ENCODE measurements around the gene NDUFB6. TPM values are rescaled to one million over a fixed set of nuclear protein-coding genes. Genes with fewer than 3 reads are reported as not detected.

The NDUFB6 gene
- total RNA-seq, 1 donor from 2014 or later, result 28.0 TPM

DNA sequence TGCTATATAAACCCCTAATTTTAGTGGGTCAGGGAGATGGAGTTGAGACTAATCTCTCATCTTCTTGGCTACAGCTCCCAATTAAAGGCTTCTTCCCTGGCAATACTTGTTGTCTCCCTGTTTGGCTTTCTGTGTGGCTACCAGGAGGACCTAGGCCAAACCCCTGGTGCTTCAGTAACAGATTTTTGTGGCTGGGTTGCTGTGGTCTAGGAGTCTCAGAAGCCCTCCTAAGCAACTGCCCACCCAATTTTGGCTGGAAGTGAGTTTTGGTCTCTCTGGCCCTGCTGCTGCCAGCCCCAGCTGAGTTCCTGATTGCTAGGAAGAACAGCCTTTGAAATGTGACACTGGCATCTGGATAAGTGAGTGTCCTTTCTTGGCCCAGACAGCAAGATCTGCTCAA is 56.7 kb downstream of the NDUFB6 start:
- no peak overlapping the region for H3K27ac ChIP-seq
- DNase-seq (ENCODE audit: extremely low spot score in 2 of 2), result no peak
- no peaks in the 10 kb centered on the region for H3K36me3 ChIP-seq
- intact Hi-C loops (cut with DNase I), result no loop called here
- no peaks in the 10 kb centered on the region for H3K4me1 ChIP-seq
- H3K4me3 ChIP-seq, result no peak overlapping the region
- H3K9me3 ChIP-seq, result no peaks in the 10 kb centered on the region
- H3K27me3 ChIP-seq, result no peaks in the 10 kb centered on the region
- no peak for TF ChIP-seq POLR2A (IDR thresholded peaks at IDR 0.05)
- TF ChIP-seq, protein P1, sequence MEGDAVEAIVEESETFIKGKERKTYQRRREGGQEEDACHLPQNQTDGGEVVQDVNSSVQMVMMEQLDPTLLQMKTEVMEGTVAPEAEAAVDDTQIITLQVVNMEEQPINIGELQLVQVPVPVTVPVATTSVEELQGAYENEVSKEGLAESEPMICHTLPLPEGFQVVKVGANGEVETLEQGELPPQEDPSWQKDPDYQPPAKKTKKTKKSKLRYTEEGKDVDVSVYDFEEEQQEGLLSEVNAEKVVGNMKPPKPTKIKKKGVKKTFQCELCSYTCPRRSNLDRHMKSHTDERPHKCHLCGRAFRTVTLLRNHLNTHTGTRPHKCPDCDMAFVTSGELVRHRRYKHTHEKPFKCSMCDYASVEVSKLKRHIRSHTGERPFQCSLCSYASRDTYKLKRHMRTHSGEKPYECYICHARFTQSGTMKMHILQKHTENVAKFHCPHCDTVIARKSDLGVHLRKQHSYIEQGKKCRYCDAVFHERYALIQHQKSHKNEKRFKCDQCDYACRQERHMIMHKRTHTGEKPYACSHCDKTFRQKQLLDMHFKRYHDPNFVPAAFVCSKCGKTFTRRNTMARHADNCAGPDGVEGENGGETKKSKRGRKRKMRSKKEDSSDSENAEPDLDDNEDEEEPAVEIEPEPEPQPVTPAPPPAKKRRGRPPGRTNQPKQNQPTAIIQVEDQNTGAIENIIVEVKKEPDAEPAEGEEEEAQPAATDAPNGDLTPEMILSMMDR (IDR thresholded peaks at IDR 0.05), result no peak
- no peak for TF ChIP-seq POLR2AphosphoS5 (IDR thresholded peaks at IDR 0.05; ENCODE audit: insufficient read depth in 1 of 2, low read depth in 1 of 2)

DNA sequence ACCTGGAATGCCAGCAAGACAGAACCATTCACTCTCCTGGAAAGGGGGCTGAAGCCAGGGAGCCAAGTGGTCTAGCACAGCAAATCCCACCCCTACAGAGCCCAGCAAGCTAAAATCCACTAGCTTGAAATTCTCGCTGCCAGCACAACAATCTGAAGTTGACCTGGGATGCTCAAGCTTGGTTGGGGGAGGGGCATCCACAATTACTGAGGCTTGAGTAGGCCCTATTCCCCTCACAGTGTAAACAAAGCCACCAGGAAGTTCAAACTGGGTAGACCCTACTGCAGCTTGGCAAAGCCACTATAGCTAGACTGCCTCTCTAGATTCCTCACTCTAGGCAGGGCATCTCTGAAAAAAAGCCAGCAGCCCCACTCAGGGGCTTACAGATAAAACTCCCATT is 64.2 kb downstream of the NDUFB6 start:
- Histone ChIP-seq H3K27me3 (no peaks in the 10 kb centered on the region), H3K27ac (no peak overlapping the region), H3K36me3 (no peaks in the 10 kb centered on the region), H3K9me3 (no peaks in the 10 kb centered on the region), H3K4me3 (no peak overlapping the region), H3K4me1 (peaks cover 8% of the 10 kb centered on the region)
- TF ChIP-seq, protein P1 (IDR thresholded peaks at IDR 0.05), result no peak
- TF ChIP-seq POLR2AphosphoS5 (IDR thresholded peaks at IDR 0.05; ENCODE audit: insufficient read depth in 1 of 2, low read depth in 1 of 2), result no peak
- TF ChIP-seq POLR2A (IDR thresholded peaks at IDR 0.05), result no peak
- intact Hi-C loops (cut with DNase I), result no loop called here
- no peak for DNase-seq (ENCODE audit: extremely low spot score in 2 of 2)

DNA sequence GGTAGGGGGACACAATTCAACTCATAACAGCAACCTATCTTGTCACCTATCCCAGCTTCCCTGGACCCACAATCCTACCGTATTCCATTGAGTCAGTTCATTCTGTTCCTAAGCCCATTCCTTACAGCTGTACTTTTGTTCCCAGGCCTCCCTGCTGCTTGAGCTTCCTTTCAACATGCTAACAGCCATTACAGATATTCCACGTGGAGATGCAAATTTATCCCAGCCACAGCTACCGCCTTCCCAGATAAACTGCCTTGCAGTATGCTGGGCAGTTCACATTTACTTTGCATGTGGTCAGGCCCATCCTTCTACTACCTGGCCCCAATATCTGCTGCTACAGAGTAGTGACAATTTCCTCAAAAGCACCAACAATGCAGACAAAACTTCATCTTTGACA is 70.0 kb downstream of the NDUFB6 start:
- intact Hi-C loops (cut with DNase I), result no loop called here
- DNase-seq (ENCODE audit: extremely low spot score in 2 of 2), result no peak
- Histone ChIP-seq H3K36me3 (peaks cover 0 to 11% of the 10 kb centered on the region in 2 donors), H3K9me3 (no peaks in the 10 kb centered on the region), H3K27me3 (no peaks in the 10 kb centered on the region), H3K4me1 (no peaks in the 10 kb centered on the region), H3K27ac (no peak overlapping the region), H3K4me3 (no peak overlapping the region)
- no peak for TF ChIP-seq POLR2A (IDR thresholded peaks at IDR 0.05)
- TF ChIP-seq, protein P1 (IDR thresholded peaks at IDR 0.05), result no peak
- TF ChIP-seq POLR2AphosphoS5 (IDR thresholded peaks at IDR 0.05; ENCODE audit: insufficient read depth in 1 of 2, low read depth in 1 of 2), result no peak

Other genes starting within 250 kb of the NDUFB6 start
- 23.6 TPM for gene ACO1, start 188.5 kb downstream of the NDUFB6 start, total RNA-seq
- gene RIGI, start 47.0 kb downstream of the NDUFB6 start, total RNA-seq, result 11.3 TPM
- not detected for gene SMIM27, start 20.8 kb downstream of the NDUFB6 start, total RNA-seq
- 18.4 TPM for gene TOPORS, start 20.6 kb downstream of the NDUFB6 start, total RNA-seq
- gene TAF1L, start 62.5 kb upstream of the NDUFB6 start, total RNA-seq, result not detected
- not detected for gene TMEM215, start 210.4 kb upstream of the NDUFB6 start, total RNA-seq